Caco-2 (cell line): Measurements from ENCODE around the gene ZNF683. TPM values are rescaled to one million over a fixed set of nuclear protein-coding genes. Genes with fewer than 3 reads are reported as not detected.

ENCODE experiments used
- BruUV-seq: library from RNA; stranded (reverse); fragments of 400-500 nt; replicated peaks from 2 replicates; lab custom pipeline; 2021; lab: Mats Ljungman, UMichigan
- CTCF ChIA-PET: fragments of 300-600 bp; sonication (Branson Sonifier 250); formaldehyde crosslinking; loops from one replicate; lab custom pipeline; 2022; ENCODE audit warnings: antibody characterized with exemption; lab: Charles Lee
- POLR2A ChIA-PET: fragments of 300-600 bp; sonication (Branson Sonifier 250); formaldehyde crosslinking; loops from one replicate; lab custom pipeline; 2022; ENCODE audit warnings: antibody characterized with exemption; lab: Charles Lee
- DNase-seq, 2 experiments: peaks; one replicate each; pipeline versions ENCODE4 v3.0.0 to v3.0.0-alpha.2; 2020 to 2022
- H3K27me3 ChIP-seq: replicated peaks from 2 replicates; pipeline ENCODE4 v1.6.0; 2011; ENCODE audit warnings: low read length; ENCODE audit not compliant: control insufficient read depth, insufficient read depth
- H3K36me3 ChIP-seq: 2 replicates; pipeline ENCODE4 v1.5.1; 2011; ENCODE audit warnings: low read length; ENCODE audit not compliant: control insufficient read depth, insufficient read depth
- H3K4me1 ChIP-seq: fragments of 250-450 bp; sonication (Bioruptor Pico); 2 replicates; pipeline ENCODE4 v1.5.1; 2020; ENCODE audit warnings: mild to moderate bottlenecking
- H3K4me3 ChIP-seq: 2 replicates; pipeline ENCODE4 v1.5.1; 2011; ENCODE audit warnings: low read depth, mild to moderate bottlenecking, control low read depth, low read length
- H3K9me3 ChIP-seq: fragments of 250-450 bp; sonication (Bioruptor Pico); 2 replicates; pipeline ENCODE4 v1.5.1; 2020; ENCODE audit warnings: mild to moderate bottlenecking, moderate library complexity
- H3K27ac Mint-ChIP-seq: one replicate; pipeline ENCODE4 v1.8.0; 2022; ENCODE audit warnings: mixed read lengths; ENCODE audit not compliant: unreplicated experiment
- H3K27me3 Mint-ChIP-seq: one replicate; pipeline ENCODE4 v1.8.0; 2022; ENCODE audit warnings: mixed read lengths; ENCODE audit not compliant: insufficient read depth, unreplicated experiment
- H3K36me3 Mint-ChIP-seq: one replicate; pipeline ENCODE4 v1.8.0; 2022; ENCODE audit warnings: mild to moderate bottlenecking, mixed read lengths; ENCODE audit not compliant: insufficient read depth, unreplicated experiment
- H3K4me1 Mint-ChIP-seq: one replicate; pipeline ENCODE4 v1.8.0; 2022; ENCODE audit warnings: low read depth, mixed read lengths; ENCODE audit not compliant: unreplicated experiment
- H3K4me3 Mint-ChIP-seq: one replicate; pipeline ENCODE4 v1.8.0; 2022; ENCODE audit warnings: mild to moderate bottlenecking, moderate library complexity, mixed read lengths; ENCODE audit not compliant: unreplicated experiment
- H3K9me3 Mint-ChIP-seq: one replicate; pipeline ENCODE4 v1.8.0; 2022; ENCODE audit warnings: mixed read lengths; ENCODE audit not compliant: unreplicated experiment
- CTCF ChIP-seq, 2 experiments: fragments of 200-600 bp in 1 of 2; IDR thresholded peaks; 1 replicate in 1 of 2; 2 replicates in 1 of 2; pipeline versions ENCODE4 v1.5.1 to v1.8.0; 2011 to 2022; ENCODE audit warnings: antibody characterized with exemption in 1 of 2, control low read depth in 1 of 2, inconsistent platforms in 1 of 2, low read depth in 1 of 2, low read length in 1 of 2, mild to moderate bottlenecking in 1 of 2, moderate library complexity in 1 of 2; ENCODE audit not compliant: insufficient read depth in 1 of 2, severe bottlenecking in 1 of 2, unreplicated experiment in 1 of 2
- intact Hi-C: fragments of 100-400 bp; cut with micrococcal nuclease; formaldehyde crosslinking; loops from one replicate; pipeline ENCODE4 v1.10.0; 2022; ENCODE audit not compliant: unreplicated experiment
- total RNA-seq: library from RNA; stranded (reverse); gene quantifications from 2 replicates; pipeline ENCODE4 v1.2.3, GENCODE V29; 2022

The ZNF683 gene
- total RNA-seq, 1 experiment from 2014 or later: not detected

- Mint-ChIP-seq H3K4me1 (no peaks in the 10 kb centered on the region), H3K36me3 (peaks cover 6% of the 10 kb centered on the region), H3K9me3 (no peaks in the 10 kb centered on the region), H3K27me3 (no peaks in the 10 kb centered on the region), H3K4me3 (no peak overlapping the region), H3K27ac (no peak overlapping the region)
- TF ChIP-seq CTCF (IDR thresholded peaks at IDR 0.05; ENCODE audit: insufficient read depth in 1 of 2, low read depth in 1 of 2, low read length in 1 of 2, severe bottlenecking in 1 of 2, unreplicated experiment in 1 of 2): no peak
- intact Hi-C loops: no loop called here
- Histone ChIP-seq H3K4me3 (no peak overlapping the region), H3K9me3 (no peaks in the 10 kb centered on the region), H3K36me3 (no peaks in the 10 kb centered on the region), H3K27me3 (no peaks in the 10 kb centered on the region), H3K4me1 (peaks cover 1% of the 10 kb centered on the region; the same call in 1 of the 2 replicates)
- no peak for DNase-seq
- POLR2A ChIA-PET: no interaction called here
- BruUV-seq: no TSS peak
- CTCF ChIA-PET: no interaction called here
Measured at GRCh38 chr1:26403656-26404055, 31.1 kb upstream of the ZNF683 start.

GRCh38 chr1:26401891-26402290 lies 29.3 kb upstream of the ZNF683 start:
- ChIA-PET POLR2A (no interaction called here), CTCF (no interaction called here)
- no peaks in the 10 kb centered on the region for H3K4me1 Mint-ChIP-seq
- no peaks in the 10 kb centered on the region for H3K27me3 ChIP-seq
- H3K36me3 ChIP-seq: no peaks in the 10 kb centered on the region
- intact Hi-C loops: no loop called here
- BruUV-seq: no TSS peak
- no peak for DNase-seq
- no peak overlapping the region for H3K27ac Mint-ChIP-seq
- TF ChIP-seq CTCF (IDR thresholded peaks at IDR 0.05; ENCODE audit: insufficient read depth in 1 of 2, low read depth in 1 of 2, low read length in 1 of 2, severe bottlenecking in 1 of 2, unreplicated experiment in 1 of 2): no peak
- peaks cover 6% of the 10 kb centered on the region for H3K36me3 Mint-ChIP-seq
- no peaks in the 10 kb centered on the region for H3K27me3 Mint-ChIP-seq
- no peak overlapping the region for H3K4me3 ChIP-seq
- H3K9me3 ChIP-seq: no peaks in the 10 kb centered on the region
- H3K4me3 Mint-ChIP-seq: no peak overlapping the region
- H3K4me1 ChIP-seq: no peaks in the 10 kb centered on the region
- H3K9me3 Mint-ChIP-seq: no peaks in the 10 kb centered on the region

GRCh38 chr1:26399034-26399433 lies 26.5 kb upstream of the ZNF683 start:
- no peak for TF ChIP-seq CTCF (IDR thresholded peaks at IDR 0.05; ENCODE audit: insufficient read depth in 1 of 2, low read depth in 1 of 2, low read length in 1 of 2, severe bottlenecking in 1 of 2, unreplicated experiment in 1 of 2)
- Mint-ChIP-seq H3K27me3 (no peaks in the 10 kb centered on the region), H3K4me3 (no peak overlapping the region), H3K4me1 (no peaks in the 10 kb centered on the region), H3K9me3 (no peaks in the 10 kb centered on the region), H3K27ac (no peak overlapping the region), H3K36me3 (peaks cover 6% of the 10 kb centered on the region)
- Histone ChIP-seq H3K4me1 (no peaks in the 10 kb centered on the region), H3K9me3 (no peaks in the 10 kb centered on the region), H3K36me3 (no peaks in the 10 kb centered on the region), H3K27me3 (no peaks in the 10 kb centered on the region), H3K4me3 (no peak overlapping the region)
- ChIA-PET POLR2A (no interaction called here), CTCF (interaction anchor here (0.7 kb wide), 1 partner anchor 929 kb away, joined by 4 read pairs; no protein-coding TSS in a partner anchor)
- BruUV-seq: no TSS peak
- no peak for DNase-seq
- intact Hi-C loops: no loop called here
